Retinal pigment epithelial cell (primary cell): ENCODE measurements around the gene SERPINB5.

ENCODE experiments used
- DNase-seq: peaks from one replicate; pipeline ENCODE4 v3.0.0-alpha.2; 2010; ENCODE audit warnings: low read depth
- H3K4me3 ChIP-seq: 2 replicates; pipeline ENCODE4 v1.5.1; 2011; ENCODE audit warnings: mild to moderate bottlenecking, low read length, control low read depth, moderate library complexity
- TF ChIP-seq, protein P1 (sequence below): conservative IDR thresholded peaks from 2 replicates; pipeline ENCODE4 v1.5.1; 2011; ENCODE audit warnings: low read depth, low read length, control low read depth, inconsistent platforms

Gene SERPINB5

DNA sequence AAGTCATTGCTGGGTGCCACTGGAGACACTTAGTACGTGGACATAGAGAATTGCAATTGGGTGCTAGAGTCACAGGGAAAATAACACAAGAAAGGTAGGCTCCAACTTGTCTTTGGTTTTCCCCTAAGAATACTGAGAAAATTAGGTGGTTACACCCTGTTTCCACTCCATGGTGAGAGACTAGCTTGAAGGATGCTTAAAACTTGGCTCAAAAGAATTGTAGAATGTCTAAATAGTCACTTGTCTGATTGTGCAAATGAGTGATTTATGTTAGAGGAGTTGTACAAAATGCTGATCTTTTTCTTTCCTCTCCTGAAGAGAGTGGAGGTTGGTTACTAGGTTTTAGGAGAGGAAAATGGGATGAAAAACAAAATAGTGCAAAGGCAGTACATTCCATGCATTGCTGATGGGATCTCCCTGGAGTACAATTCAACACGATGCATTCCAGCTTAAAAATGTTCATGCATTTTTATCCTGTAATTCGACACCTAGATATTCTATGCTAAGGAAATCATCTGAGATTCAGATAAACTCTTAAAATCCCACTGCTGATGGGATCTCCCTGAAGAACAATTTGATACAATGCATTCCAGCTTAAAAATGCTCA lies 63.2 kb downstream of the SERPINB5 start:
- DNase-seq = peak; percentile 48
- TF ChIP-seq, protein P1, sequence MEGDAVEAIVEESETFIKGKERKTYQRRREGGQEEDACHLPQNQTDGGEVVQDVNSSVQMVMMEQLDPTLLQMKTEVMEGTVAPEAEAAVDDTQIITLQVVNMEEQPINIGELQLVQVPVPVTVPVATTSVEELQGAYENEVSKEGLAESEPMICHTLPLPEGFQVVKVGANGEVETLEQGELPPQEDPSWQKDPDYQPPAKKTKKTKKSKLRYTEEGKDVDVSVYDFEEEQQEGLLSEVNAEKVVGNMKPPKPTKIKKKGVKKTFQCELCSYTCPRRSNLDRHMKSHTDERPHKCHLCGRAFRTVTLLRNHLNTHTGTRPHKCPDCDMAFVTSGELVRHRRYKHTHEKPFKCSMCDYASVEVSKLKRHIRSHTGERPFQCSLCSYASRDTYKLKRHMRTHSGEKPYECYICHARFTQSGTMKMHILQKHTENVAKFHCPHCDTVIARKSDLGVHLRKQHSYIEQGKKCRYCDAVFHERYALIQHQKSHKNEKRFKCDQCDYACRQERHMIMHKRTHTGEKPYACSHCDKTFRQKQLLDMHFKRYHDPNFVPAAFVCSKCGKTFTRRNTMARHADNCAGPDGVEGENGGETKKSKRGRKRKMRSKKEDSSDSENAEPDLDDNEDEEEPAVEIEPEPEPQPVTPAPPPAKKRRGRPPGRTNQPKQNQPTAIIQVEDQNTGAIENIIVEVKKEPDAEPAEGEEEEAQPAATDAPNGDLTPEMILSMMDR = no peak
- no peak overlapping the region for H3K4me3 ChIP-seq

DNA sequence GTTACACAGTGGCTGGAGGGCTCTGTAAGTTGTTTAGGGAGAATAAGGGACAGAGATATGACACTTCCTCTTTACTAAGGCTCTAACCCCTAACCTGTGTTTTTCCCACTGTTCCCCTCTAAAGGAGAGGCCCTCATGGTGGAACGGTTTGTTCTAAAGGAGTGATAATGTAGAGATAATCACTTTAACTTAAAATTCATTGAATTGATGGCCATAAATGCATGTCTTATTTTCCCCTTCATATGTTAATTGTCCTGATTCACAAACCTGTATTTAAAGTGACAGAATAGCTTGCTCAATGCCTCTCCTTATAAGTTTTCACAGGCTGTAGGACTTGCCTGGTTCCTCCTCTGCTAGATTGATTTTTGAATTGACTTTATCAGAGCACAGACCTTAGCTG lies 65.3 kb downstream of the SERPINB5 start, which contains the start of gene SERPINB12:
SERPINB12 (plus strand) TSS at position 301 of the 400 bp plus-strand sequence. CDS start 13,791 bp downstream, outside the sequence.
- DNase-seq = no peak
- TF ChIP-seq, protein P1 = no peak
- H3K4me3 ChIP-seq = no peak within 1 kb of the TSS

DNA sequence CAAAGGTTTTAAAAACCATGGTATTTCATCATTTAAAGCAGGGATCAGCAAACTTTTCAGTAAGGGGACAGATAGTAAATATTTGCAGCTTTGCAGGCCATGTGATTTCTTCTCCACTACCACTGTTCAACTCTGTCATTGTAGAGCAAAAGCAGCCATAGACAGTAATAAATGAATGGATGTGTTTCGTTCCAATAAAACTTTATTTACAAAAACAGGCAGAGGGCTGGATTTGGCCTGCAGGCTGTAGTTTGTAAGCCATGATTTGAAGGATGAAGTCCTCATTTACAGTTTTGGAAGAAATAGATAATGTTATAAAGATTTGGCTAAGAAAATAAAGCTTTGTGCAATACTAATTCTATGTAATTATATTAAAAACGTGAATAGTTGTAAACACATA lies 67.3 kb downstream of the SERPINB5 start:
- no peak for DNase-seq
- H3K4me3 ChIP-seq = no peak overlapping the region
- TF ChIP-seq, protein P1 = no peak

DNA sequence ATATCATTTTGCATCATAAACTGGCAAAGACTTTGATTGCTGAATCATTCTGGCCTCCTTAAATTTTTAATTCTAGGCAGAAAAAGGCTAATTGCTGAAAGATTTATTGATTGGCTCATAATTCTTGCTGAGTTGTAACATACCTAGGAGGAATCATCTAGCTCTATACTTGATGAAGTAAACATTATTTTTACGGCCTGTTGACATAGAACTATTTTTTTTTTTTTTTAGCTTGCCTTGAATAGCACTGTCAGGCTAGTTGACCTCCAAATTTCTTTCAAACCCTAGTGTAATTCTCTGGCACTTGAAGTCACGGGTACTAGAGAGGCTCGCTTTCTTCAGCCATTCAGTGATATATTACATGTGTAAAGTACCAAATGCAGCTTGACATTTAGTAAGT lies 68.2 kb downstream of the SERPINB5 start:
- DNase-seq = no peak
- no peak overlapping the region for H3K4me3 ChIP-seq
- TF ChIP-seq, protein P1 = no peak

DNA sequence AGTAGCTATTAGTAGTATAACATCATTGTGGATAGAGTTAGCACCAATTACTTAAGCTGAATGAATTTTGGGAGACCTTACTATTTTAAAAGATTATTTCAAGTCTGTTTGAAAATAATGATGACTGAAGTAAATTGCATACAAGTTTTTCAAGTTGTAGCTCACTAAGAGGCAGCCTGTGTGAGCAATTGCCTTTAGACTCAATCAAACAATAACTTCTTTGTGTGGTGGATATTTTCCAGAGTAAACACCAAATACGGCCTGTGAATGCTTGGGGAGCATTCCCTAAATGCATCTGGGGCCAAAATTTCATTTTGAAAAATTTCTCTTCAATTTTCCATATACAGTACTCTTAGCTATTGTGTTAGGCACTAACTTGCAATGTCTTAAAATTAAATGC lies 73.3 kb downstream of the SERPINB5 start:
- no peak overlapping the region for H3K4me3 ChIP-seq
- DNase-seq = no peak
- TF ChIP-seq, protein P1 = no peak

DNA sequence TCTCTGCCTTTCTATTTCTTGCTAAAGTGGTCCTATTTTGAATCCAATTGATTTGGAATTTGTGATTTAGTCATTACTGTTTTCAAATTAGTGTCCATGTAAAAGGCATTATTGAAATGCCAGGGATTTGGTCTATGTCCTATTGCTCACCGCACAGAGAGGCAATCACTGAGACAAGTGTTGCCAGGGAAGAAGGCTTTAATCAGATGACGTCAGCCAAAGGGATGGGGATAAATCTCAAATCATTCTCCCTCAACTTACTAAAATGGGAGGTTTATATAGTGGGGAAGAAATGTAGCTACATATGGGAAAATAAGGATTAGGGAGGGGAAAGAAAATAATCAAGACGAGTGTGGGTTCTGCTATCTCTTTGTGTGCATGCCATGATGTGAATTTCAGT lies 75.0 kb downstream of the SERPINB5 start:
- no peak overlapping the region for H3K4me3 ChIP-seq
- DNase-seq = no peak
- TF ChIP-seq, protein P1 = no peak

DNA sequence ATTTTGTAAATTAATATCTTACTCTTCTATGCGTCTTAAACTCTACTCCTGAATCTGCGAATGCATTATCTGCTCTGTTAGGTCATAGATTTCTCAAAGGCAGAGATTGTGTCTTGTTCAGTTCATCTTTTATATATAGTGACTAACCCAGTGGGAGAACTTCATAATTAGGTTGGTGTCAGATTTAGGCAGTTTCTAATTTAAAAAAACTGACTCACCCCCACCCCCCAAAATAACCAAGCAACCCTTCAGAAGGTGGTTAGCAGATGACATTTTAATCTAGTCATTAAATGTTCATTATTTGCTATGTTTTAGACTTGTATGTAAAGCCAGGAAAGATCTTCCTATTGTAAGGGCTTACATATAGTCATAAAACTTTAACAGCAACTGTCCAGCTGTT lies 75.8 kb downstream of the SERPINB5 start:
- DNase-seq = no peak
- no peak overlapping the region for H3K4me3 ChIP-seq
- TF ChIP-seq, protein P1 = no peak
